ENCODE results near the gene MGST3. TPM values are rescaled to one million over a fixed set of nuclear protein-coding genes. Genes with fewer than 3 reads are reported as not detected.
"Not testable (repeated sequence)": the region's sequence is repeated elsewhere in the genome, so short reads cannot be mapped to it uniquely, and the experiment has no call there.

MGST3 gene
- 648 TPM for total RNA-seq
- long read RNA-seq, transcript MGST3-205 (6 exons, 1,015 nt), result major isoform, 377 of 406 reads
- long read RNA-seq, partial matches to known transcripts, result 10 of 406 reads
- long read RNA-seq, other reads (novel, unspliced or antisense), result 11 of 406 reads

- intact Hi-C loops (cut with micrococcal nuclease), result no loop called here
Observed at GRCh38 chr1:165630629-165631341, at the start of gene MGST3. Gene MGST3 (plus strand): TSS chr1:165631234. CDS start chr1:165649848, 18,614 bp downstream.

GRCh38 chr1:165581926-165582325, 49.1 kb upstream of the MGST3 start:
- intact Hi-C loops (cut with micrococcal nuclease), result no loop called here
- DNase-seq (no peak), ATAC-seq (no peak)

More at GRCh38 chr1:165630629-165631341, at the start of gene MGST3:
- DNase-seq, result peak; percentile 98
- peak; percentile 96 for ATAC-seq

GRCh38 chr1:165586398-165586797, 44.6 kb upstream of the MGST3 start:
- intact Hi-C loops (cut with micrococcal nuclease), result no loop called here
- DNase-seq, result no peak
- ATAC-seq, result no peak

- not testable (repeated sequence) for ATAC-seq, DNase-seq
- intact Hi-C loops (cut with micrococcal nuclease), result loop anchor here (5.0 kb wide), 1 partner anchor 189 kb away; no protein-coding TSS in a partner anchor
Observed at GRCh38 chr1:165591391-165591790, 39.6 kb upstream of the MGST3 start.

- no peak for DNase-seq
- peak; percentile 64 for ATAC-seq
- intact Hi-C loops (cut with micrococcal nuclease), result loop anchor here (5.0 kb wide), 1 partner anchor 191 kb away; no protein-coding TSS in a partner anchor
Observed at GRCh38 chr1:165592945-165593823, 37.9 kb upstream of the MGST3 start.

GRCh38 chr1:165595246-165595938, 35.6 kb upstream of the MGST3 start:
- ATAC-seq, result no peak
- intact Hi-C loops (cut with micrococcal nuclease), result no loop called here
- no peak for DNase-seq

GRCh38 chr1:165597883-165598675, 33.0 kb upstream of the MGST3 start:
- peak; percentile 97 for DNase-seq
- peak; percentile 99 for ATAC-seq
- intact Hi-C loops (cut with micrococcal nuclease), result no loop called here

- intact Hi-C loops (cut with micrococcal nuclease), result no loop called here
- no peak for DNase-seq
- no peak for ATAC-seq
Observed at GRCh38 chr1:165598676-165599059, 32.4 kb upstream of the MGST3 start.

- intact Hi-C loops (cut with micrococcal nuclease), result loop anchor here (5.0 kb wide), 1 partner anchor 312 kb away; no protein-coding TSS in a partner anchor
- ATAC-seq (no peak), DNase-seq (no peak)
Observed at GRCh38 chr1:165600793-165601192, 30.2 kb upstream of the MGST3 start.

- ATAC-seq, result no peak
- no peak for DNase-seq
- intact Hi-C loops (cut with micrococcal nuclease), result loop anchor here (5.0 kb wide), 1 partner anchor 308 kb away; no protein-coding TSS in a partner anchor
Observed at GRCh38 chr1:165603810-165604209, 27.2 kb upstream of the MGST3 start.

- no peak for DNase-seq
- intact Hi-C loops (cut with micrococcal nuclease), result no loop called here
- ATAC-seq, result no peak
Observed at GRCh38 chr1:165605246-165605645, 25.8 kb upstream of the MGST3 start.

GRCh38 chr1:165606676-165607075, 24.4 kb upstream of the MGST3 start:
- DNase-seq; ATAC-seq; intact Hi-C loops (cut with micrococcal nuclease): not testable (repeated sequence)

GRCh38 chr1:165610866-165611265, 20.2 kb upstream of the MGST3 start:
- no peak for ATAC-seq
- intact Hi-C loops (cut with micrococcal nuclease), result no loop called here
- DNase-seq, result no peak

GRCh38 chr1:165612062-165612461, 19.0 kb upstream of the MGST3 start:
- intact Hi-C loops (cut with micrococcal nuclease), result no loop called here
- DNase-seq, result no peak
- ATAC-seq, result no peak

- DNase-seq (no peak), ATAC-seq (no peak)
- intact Hi-C loops (cut with micrococcal nuclease), result no loop called here
Observed at GRCh38 chr1:165616054-165616612, 14.9 kb upstream of the MGST3 start.

GRCh38 chr1:165616987-165617546, 14.0 kb upstream of the MGST3 start:
- DNase-seq (no peak), ATAC-seq (no peak)
- intact Hi-C loops (cut with micrococcal nuclease), result no loop called here

GRCh38 chr1:165619647-165620151, 11.3 kb upstream of the MGST3 start:
- no peak for DNase-seq
- no peak for ATAC-seq
- intact Hi-C loops (cut with micrococcal nuclease), result no loop called here

GRCh38 chr1:165623624-165624023, 7.4 kb upstream of the MGST3 start:
- DNase-seq, result no peak
- no peak for ATAC-seq
- intact Hi-C loops (cut with micrococcal nuclease), result no loop called here
